Effector CD8-positive, alpha-beta T cell (primary cell): ENCODE data around the gene ZNF423.

Experiments used
- DNase-seq: peaks from one replicate; lab custom pipeline; 2025; lab: John Stamatoyannopoulos, UW

The ZNF423 gene

DNA sequence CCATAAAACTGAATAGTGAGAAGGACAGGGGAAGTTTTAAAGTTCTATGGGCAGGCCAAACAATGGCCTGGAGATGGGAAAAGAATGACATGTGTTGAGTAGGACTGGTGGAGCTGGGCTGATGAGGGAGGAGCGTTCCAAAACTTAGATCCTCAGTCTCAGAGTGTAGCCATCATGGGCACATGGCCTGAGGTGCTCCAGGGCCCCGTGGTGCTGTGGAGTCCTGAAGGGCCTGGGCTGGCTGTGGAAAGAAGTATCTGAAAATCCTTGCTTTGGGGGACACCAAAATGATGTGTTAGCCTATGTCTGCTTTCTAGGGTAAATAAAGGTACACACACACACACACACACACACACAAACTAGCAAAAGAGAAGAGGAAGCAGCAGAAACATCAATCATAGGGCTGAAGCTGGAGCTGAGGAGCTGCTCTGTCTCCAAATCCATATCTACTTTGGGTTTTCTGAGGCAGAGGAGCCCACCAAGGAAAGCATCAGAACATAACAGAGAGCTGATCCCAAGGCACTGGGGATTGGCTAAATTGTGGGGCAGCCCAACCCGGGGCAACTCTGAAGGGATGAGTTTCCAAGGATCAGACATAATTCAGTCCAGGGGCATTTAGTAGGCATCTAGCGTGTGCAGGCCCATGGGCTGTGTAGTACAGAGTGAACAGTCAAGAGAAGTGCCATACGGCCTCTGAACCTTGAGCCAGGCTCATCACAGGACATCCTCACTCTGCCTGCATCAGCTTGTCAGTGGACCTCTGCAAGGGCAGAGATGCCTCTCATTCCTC lies 397.1 kb downstream of the ZNF423 start:
- DNase-seq = no peak

DNA sequence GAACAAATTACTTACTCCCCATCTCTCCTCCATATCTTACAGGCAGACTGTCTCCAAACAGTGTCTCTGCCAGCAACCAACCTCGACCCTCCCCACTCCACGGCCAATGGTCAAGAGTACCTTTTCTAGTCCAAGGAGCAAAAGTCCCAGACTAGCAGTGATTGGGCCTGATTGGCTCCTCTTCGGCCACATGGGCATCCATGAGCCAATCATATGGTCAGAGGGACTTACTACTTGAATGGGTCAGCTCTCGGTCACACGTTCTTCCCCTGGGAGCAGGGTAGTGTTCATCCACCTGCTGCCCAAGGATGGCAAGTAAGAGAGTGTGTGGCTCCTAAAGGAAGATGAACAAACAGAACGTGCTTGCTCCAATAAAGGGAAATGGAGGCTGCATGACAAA lies 397.7 kb downstream of the ZNF423 start:
- no peak for DNase-seq

DNA sequence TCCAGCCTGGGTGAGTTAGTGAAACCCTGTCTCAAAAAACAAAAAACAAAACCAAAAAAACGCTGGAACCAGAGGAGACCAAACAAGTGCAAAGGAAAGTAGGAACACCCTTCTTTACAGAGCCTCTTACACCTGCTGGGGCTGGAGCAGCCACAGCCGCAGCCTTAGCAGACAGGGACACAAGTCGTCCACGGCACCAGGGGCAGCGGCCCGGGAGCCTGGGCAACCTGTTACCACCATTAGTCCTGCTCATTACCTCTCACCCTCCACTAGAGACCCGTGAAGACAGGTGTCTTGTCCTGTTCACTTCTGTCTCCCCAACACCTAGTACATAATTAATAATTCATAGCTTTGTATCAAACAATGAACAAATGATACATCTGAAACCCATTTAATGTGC lies 398.7 kb downstream of the ZNF423 start:
- no peak for DNase-seq

DNA sequence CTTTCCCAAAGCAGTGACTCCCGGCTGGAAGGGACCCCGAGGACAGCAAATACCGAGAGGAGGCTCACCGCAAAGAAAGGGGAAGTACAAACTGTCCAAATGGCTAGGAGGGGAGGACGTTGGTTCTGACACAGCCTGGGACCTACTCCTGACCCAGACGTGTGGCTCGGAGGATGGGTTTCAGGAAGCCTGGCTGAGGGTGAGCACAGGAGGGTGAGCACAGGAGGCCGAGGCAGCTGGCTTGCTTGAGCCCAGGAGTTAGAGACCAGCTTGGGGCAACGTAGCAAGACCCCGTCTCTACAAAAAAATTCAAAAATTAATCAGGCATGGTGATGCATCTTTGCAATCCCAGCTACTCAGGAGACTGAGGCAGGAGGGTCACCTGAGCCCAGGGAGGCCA lies 399.1 kb downstream of the ZNF423 start:
- DNase-seq = no peak

DNA sequence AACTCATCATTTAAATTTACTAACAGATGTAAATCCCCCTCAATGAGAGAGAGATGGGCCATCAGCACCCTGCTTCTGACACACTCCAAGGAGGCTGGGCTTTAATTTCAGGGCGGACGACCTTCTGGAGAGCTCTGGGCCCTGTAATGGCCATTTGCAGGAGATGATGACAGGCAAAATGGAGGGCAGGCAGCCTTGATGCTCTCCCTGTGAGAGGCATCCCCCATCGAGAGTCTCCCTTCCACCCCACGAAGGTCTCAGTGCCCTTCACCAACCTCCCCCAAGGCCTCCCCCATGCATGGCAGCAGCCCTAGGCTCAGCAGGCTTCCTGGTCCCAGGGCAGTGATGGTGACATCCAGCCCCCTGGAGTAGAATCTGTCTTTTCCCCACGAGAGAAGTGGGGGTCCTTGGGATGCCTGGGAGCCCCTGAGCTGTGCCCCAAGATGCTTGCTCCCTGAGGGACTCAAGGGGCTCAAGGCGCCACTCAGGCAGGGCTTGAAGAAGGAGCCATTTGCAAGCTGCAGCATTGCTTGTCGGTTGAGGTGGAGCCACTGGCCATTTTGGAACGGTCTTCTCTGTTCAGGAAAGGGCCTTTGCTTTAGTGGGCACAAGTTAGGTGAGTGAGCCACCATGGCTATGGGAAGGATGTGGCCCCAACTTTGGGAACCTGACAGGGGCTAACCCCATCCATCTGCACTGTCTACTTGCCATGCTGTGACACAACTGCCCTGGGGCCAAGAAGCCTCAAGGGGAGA lies 399.7 kb downstream of the ZNF423 start:
- DNase-seq = no peak

DNA sequence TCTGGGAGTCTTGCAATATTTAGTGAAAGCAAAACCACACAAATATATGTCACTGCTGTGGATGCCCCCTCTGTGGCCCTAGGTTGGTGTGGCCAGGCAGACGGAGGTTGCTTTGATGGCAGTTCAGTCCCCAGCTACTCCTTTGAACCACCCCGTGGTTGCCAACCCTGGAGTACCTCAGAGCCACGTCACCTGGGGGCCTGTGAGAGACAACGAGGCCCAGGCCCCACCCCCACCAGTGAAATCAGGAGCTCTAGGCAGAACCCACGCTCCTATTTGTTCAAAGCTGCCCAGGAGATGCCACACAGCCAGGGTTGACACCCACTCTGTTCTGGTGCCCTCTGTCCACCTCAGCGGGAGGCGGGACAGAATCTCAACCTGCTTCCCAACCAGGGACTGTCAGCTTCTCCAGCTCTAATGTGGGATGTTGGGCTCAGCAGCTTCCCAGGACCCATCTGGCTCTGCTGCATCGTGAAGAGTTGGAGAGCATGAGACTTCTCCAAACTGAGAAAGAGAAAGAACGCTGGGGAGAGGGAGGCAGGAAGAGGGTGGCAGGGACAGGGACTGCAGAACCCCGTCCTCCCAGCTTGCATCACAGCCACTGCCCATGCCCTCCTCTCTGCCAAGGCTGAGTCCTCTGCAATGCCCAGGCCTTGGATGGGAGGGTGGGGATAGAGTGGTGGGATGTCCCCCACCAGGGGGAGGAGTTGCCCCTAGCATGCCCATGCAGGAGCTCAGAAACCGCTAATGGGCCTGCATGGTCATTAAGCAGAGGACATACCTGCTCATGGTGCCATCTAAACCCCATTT lies 400.5 kb downstream of the ZNF423 start:
- no peak for DNase-seq

DNA sequence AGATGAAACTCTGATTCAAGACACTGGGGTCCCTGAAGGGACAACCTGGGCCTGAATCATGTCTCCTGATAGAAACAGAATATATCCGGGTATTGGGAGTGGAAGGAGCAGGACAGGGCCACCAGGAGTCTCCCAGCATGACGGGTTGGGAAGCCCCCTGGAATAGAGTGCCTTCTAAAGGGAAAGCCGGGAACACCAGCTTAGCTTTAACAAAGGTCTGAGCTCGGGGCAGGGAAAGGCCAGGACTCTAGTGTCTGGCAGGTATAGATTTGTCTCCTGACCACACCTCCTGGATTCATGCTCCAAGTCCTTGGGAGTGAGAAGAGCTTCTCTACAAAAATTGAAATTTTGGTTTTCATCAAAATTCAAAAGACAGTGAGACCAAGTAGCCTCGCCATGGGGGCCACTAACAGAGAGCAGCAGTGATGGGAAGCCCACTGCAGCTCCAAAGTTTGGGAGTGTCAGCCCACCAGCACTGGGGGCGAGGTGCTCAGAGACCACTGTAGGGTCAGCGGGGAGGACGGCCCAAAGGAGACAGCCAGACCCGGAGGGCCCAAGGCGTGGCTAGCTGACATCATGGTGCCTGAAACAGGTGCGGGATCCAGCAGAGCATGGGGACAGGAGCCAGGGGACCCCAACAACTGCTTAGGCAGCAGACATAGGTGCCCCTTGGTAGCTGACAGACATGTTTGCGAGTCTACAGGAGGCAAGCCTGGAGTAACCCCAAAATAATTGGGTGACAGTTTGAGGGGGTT lies 401.3 kb downstream of the ZNF423 start:
- no peak for DNase-seq

DNA sequence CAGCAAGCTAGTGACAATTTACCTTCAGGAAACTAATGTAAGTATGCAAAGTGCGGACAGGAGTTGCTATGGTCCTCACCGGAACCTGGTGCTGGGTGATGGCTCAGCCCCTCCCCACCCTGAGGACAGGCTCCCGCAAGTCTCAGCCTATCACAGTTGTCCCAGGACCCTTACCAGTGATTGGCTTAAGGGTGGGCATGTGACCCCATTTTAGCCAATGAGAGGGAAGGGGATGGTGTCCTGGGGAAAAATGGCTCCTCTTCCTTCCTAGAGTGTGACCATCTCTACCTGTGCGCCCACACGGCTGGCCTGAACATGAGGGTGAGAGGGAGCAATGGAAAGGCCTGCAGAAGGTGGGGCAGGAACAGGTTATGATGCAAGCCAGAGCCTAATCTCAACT lies 401.9 kb downstream of the ZNF423 start:
- DNase-seq = no peak

DNA sequence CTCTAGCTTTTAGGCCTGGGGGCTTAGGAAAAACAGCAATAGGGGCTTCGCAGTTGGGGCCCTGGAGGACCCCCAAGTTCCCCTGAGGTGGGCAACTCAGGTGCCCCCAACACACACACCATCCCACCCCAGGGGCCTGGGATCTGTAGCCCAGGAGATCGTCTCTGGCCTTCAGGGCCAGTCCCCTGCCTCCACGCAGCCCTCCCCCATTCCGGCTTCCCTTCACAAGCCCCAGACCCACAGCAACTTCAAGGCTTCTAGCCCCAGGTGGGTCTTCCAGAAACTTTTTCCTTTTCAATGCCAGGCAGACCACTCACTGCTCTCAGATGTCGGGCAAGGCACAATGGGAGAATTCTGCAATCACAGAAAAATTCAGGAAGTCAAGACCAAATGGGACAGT lies 402.9 kb downstream of the ZNF423 start:
- no peak for DNase-seq

DNA sequence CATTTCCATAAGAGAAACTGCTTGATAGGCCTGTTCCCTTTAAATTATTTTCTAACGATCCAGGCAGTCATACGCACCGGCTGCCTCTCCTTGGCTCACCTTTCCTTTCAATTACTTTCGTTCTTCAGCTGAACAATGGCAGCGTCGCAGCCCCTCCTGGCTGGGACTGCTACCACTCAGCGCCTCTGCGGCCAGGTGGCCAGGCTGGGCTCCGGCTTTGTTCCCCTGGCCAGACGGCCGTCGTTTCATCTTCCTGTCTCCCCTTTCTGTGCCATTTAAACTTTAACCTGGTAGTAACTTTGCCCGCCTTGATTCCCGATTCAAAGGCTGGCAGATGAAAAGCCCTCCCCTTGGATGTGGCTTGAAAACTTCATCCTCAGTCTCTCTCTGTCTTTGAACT lies 403.3 kb downstream of the ZNF423 start:
- no peak for DNase-seq

DNA sequence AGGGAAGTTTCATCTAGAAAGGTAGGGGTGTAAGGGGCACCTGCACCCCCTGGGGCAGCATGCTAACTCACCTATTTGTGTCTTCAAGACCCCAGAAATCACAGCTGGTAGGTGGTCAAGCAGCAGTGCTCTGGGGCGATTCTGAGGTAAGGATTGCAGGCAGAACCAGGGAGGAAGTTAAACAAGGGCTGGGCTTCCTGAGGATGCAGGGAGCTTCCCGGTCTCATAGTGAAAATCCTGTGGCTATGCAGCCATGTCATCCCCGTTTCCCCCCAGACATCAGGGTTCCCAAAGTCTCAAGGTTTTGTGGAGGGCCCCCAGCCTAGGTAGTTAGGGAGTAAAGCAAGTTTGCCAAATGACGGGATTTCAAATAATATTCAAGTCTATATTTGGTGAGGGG lies 403.8 kb downstream of the ZNF423 start:
- DNase-seq = no peak

DNA sequence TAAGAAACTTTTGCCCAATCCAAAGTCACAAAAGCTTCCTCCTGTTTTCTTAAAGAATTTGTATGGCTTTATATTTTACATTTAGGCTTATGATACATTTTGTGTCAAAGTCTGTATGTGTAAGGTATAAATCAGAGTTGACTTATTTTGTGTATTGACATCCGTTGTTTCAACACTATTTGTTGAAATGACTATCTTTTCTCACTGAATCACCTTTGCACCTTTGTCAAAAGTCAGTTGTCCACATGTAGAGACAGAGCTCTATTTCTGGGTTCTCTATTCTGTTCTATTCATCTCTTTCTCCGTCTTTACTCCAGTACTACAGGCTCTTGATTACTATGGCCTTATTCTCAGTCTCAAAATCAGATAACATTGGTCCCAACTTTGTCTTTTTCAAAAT lies 409.1 kb downstream of the ZNF423 start:
- DNase-seq = no peak

DNA sequence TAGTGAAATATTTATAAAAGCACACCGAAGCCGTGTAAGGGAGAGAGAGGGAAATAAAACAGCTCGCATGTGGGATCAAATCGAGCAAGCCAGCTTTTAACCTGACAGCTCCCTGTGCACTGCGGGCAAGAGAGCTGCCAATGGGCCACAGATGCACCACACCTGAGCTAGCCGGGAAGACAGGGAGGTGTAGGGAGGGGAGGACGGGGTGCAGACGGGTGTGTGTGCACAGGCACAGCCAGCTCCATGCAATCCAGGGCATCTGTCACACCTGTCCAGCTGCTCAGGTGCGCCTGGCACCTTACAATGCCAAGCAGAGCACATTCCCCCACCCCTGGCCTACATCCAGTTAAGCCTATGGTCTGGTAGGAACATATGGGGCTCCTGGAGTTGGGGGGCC lies 412.3 kb downstream of the ZNF423 start:
- no peak for DNase-seq

DNA sequence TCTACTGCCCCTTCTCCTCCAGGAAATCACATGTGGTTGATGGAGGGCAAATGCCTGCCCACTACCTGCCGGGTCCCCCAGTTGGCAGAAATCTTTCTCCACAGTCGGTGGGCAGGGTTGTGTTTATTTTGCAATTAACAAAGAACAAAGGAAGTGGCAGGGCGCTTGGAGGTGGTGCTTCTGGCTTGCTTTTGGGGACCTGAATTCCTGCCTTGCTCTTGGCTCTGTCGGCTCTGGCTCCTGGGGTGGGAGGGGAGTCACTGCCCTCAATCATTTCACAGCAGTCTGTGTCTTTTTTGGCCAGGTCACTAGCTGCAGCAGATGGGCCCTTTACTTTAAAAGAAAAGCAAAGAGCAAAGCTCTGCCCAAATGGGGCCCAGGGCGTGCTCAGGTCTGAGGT lies 413.1 kb downstream of the ZNF423 start:
- DNase-seq = no peak

DNA sequence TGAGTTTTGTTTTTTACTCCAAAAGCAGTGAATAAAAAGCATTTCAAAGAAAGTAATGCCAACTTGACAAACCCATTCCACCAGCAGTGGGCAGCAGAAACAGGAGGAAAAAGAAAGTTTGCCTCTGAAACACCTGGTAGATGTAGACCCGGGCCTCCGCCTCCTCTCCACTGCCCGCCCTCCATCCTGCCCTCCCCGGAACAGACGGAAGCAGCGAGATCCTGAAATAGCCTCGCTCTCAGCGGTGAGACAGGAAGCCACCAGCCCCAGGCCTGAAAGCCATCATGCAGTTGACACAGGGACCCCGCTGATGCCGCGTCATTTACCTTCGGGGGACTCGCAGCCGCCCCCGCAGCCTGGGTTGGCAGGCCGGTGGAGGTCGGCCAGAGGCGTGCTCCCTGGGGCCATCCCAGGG lies 414.5 kb downstream of the ZNF423 start:
- DNase-seq = peak; percentile 46

DNA sequence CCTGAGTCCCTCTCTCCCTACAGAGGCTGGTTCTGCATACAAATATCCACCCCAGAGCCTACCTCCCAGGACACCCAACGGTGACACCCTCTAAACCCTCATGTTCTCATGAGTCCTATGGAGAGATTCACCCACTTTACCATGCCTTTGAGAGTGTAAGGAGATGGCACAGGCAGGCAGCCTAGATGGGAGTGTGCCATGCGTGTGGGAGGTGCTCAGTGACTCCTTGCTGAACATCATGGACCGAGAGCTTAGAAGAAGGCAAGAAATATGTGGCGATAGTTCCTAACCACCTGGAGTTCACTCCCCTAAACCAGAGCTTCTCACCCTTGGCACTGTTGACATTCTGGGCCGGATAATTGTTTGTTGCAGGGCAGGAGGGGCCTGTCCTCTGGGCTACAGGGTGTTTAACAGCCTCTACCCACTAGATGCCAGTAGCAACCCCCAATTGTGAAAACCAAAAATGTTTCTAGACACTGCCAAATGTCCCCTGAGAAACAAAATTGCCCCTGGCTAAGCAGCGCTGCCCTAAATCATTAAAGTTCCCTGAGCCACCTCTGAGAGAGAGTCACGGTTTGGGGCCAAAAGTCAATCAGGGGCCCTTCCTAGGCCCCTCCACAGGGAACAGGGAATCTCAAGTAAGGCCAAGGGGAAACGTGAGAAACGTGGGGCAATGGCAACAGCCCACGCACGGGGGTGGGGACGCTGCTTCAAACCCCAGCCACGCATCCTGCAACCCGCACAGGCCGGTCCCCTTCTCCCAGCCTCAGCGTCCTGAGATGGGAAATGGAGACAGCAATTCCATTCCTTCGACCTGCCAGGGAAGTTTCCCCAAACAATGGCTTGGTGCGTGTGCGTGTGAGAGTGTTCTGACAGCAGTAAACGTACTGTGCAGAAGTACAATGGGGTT lies 415.5 kb downstream of the ZNF423 start:
- no peak for DNase-seq

DNA sequence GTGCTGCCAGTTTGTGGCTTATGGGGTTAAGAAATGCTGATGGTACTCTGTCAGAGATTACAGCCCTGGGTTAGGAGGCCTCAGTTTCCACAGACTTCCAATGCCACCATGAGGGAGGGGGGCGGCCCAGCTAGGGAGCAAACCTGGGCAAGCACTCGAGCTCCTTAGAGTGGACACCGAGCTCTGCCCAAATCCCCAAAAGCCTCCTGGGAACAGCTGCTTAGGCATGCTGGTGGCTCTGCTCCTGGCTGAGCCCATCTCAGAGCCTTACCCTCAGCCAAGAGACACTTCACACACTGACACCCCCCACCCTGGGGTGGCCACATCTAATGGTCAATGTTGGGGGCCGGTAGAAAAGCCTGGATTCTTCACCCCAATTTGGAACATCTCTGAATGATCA lies 416.2 kb downstream of the ZNF423 start:
- no peak for DNase-seq

DNA sequence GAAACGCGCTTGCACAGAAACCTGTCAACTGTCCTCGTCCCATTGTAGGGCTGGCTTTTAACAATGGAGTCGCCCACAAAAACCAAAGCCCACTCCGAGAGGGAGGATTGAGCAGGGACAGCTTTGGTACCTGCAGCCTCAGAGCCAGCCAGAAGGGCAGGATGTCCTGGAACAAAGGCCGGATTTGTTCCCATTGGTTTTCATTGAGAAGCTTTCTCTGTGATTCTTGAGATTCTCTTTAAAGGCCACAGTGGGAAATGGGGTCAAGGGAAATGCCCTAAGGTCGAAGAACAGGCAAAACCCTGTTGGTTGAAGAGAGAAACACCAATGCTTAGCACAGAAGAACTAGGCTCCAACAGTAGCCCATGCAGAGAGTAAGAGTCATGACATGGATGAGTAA lies 416.9 kb downstream of the ZNF423 start:
- DNase-seq = no peak
